Right lobe of liver (tissue), 6 donors: ENCODE data around the gene AATK. TPM values are rescaled to one million over a fixed set of nuclear protein-coding genes. Genes with fewer than 3 reads are reported as not detected.

Experiments
- ATAC-seq, 4 donors: fragments of 200-7000 bp; cut with Tn5 transposase; one replicate each; pipeline ENCODE4 v1.9.1; 2020; ENCODE audit warnings: mild to moderate bottlenecking in 4 of 4, moderate library complexity in 4 of 4
- DNase-seq, 3 donors: peaks; one replicate each; pipeline ENCODE4 v3.0.0-alpha.2; 2020
- H3K27ac ChIP-seq, 3 donors: fragments of 200-600 bp; one replicate each; pipeline ENCODE4 v1.8.0; 2022
- H3K27me3 ChIP-seq, 2 donors: fragments of 200-600 bp; one replicate each; pipeline ENCODE4 v1.8.0; 2022
- H3K36me3 ChIP-seq, 4 donors: fragments of 200-600 bp; sonication (generic) in 1 of 4; one replicate each; pipeline versions ENCODE4 v1.5.1 to v1.8.0; 2017 to 2022; ENCODE audit warnings: control low read depth in 1 of 4
- H3K4me1 ChIP-seq, 4 donors: fragments of 200-600 bp; sonication (generic) in 1 of 4; one replicate each; pipeline versions ENCODE4 v1.5.1 to v1.8.0; 2017 to 2022; ENCODE audit warnings: control low read depth in 1 of 4
- H3K4me3 ChIP-seq, 3 donors: fragments of 200-600 bp; one replicate each; pipeline ENCODE4 v1.8.0; 2022
- H3K9me3 ChIP-seq, 4 donors: fragments of 200-600 bp; sonication (generic) in 1 of 4; one replicate each; pipeline versions ENCODE4 v1.5.1 to v1.8.0; 2017 to 2022; ENCODE audit warnings: control low read depth in 1 of 4
- CTCF ChIP-seq, 4 donors: fragments of 200-600 bp in 3 of 4; fragments of 450-650 bp in 1 of 4; IDR thresholded peaks; one replicate each; pipeline versions ENCODE4 v1.5.1 to v1.8.0; 2016 to 2022; ENCODE audit warnings: antibody characterized with exemption in 4 of 4, mild to moderate bottlenecking in 2 of 4
- POLR2A ChIP-seq: fragments of 450-650 bp; IDR thresholded peaks from one replicate; pipeline ENCODE4 v1.6.1; 2017; ENCODE audit warnings: antibody characterized with exemption, mild to moderate bottlenecking
- WGBS: methylation state at CpG from one replicate; pipeline ENCODE4 v1.1.6; 2018; ENCODE audit warnings: low coverage, low lambda C conversion rate; ENCODE audit not compliant: insufficient coverage; ENCODE audit errors: missing lambda C conversion rate; 5-methylcytosine and 5-hydroxymethylcytosine counted together
- intact Hi-C, 2 donors: fragments of 100-400 bp; cut with DNase I; formaldehyde crosslinking; loops; one replicate each; pipeline versions ENCODE4 v1.11.2 to v1.14.1; 2022
- total RNA-seq, 6 experiments: library from RNA; depleted of rRNA in 2 of 6; stranded (reverse); fragments of >200 nt in 2 of 6; fragmentation: NEBNext Ultra II Directional in 3 of 6; extraction: Animal tissue kit (Norgen Biotek cat#: 25700) in 3 of 6; gene quantifications; one replicate each; pipeline versions ENCODE4 v1.1.0 to v1.2.4, GENCODE V29; 2016 to 2023
- donor health status: DM: no; HTN: yes; CAD: no.
- donor health status: DM: no; HTN: no; CAD: no.
- donor health status: DM: no; HTN: no; CAD: no.
- donor health status: DM: no; HTN: yes; CAD: no.
- donor health status: DM: no; HTN: yes; CAD: no.

The AATK gene
- total RNA-seq, 6 experiments from 2014 or later = 0.31 to 1.2 (median 0.86) TPM

DNA sequence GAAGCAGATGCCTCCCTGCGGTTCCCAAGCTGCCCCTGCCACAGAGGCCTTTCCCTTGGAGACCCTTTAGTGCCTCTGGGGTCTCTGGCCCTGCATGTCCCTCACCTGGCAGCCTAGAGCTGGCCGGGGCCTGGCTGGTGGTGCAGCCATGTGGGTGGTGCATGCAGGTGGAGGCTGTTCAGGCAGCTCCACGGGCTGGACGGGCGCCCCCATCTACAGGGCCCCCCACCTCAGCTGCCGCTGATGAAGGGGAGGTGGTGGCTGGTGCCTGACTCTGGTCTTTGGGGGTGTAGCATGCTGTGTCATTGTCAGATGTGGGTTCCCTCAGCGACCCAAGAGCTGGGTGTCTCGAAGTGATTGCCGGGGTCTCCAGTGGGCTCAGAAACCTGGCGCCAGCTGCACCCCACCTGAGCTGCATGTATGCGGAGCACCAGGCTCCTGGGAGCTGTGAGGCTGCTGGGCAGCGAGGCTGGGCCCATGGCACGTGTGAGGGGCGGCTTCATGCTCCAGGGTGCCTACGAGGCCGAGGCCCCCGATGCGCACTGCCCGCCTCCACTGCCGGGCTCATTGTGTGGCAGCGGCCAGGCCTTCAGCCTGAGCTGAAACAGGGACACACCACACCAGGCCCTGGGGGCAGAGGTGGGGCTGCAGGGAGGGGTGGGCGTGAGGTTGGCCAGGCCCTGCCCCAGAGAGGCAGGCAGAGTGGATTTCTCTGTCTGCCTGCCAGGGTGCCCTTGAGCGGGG is 74.1 kb downstream of the AATK start:
- no peaks in the 10 kb centered on the region for H3K9me3 ChIP-seq
- no peak for TF ChIP-seq CTCF (IDR thresholded peaks at IDR 0.05)
- TF ChIP-seq POLR2A = no peak
- no peak overlapping the region for H3K27ac ChIP-seq
- intact Hi-C loops = loop anchor here in 1 of 2 donors (10.0 kb wide), 1 partner anchor 67 kb away; no protein-coding TSS in a partner anchor
- no peaks in the 10 kb centered on the region for H3K27me3 ChIP-seq
- WGBS = 100% methylated on average over 1 of the region's 23 CpGs
- ATAC-seq (no peak), DNase-seq (no peak)
- H3K4me3 ChIP-seq = no peak overlapping the region
- peaks cover 0 to 21% (median 8%) of the 10 kb centered on the region in 4 donors for H3K36me3 ChIP-seq
- H3K4me1 ChIP-seq = peaks cover 0 to 24% (median 12%) of the 10 kb centered on the region in 4 donors

DNA sequence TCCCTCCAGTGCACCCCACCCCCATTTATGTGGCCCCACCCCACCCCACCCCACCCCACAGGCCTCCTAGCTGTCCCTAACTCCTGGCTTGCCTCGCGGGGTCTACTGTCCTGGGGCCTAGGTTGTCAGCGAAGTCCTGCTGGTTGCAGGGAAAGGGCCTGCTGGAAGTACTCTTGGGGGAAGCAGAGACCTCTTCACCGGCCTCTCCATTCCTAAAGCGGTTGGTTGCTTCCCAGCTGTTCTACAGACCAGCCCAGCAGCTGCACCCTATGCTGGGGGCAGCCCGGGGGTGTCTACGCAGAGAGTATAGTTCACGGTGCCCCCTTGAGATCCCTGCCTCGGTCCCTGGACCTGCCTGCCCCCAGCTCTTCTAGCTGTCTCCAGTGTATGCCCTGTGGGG is 74.9 kb downstream of the AATK start:
- no peak overlapping the region for H3K4me3 ChIP-seq
- ATAC-seq (no peak), DNase-seq (no peak)
- TF ChIP-seq POLR2A = no peak
- TF ChIP-seq CTCF (IDR thresholded peaks at IDR 0.05) = no peak
- intact Hi-C loops = loop anchor here in 1 of 2 donors (10.0 kb wide), 1 partner anchor 66 kb away; no protein-coding TSS in a partner anchor
- peaks cover 0 to 29% (median 12%) of the 10 kb centered on the region in 4 donors for H3K36me3 ChIP-seq
- 90% methylated on average over 4 of the region's 9 CpGs for WGBS
- H3K27me3 ChIP-seq = no peaks in the 10 kb centered on the region
- H3K4me1 ChIP-seq = peaks cover 0 to 21% (median 9%) of the 10 kb centered on the region in 4 donors
- no peak overlapping the region for H3K27ac ChIP-seq
- H3K9me3 ChIP-seq = no peaks in the 10 kb centered on the region

DNA sequence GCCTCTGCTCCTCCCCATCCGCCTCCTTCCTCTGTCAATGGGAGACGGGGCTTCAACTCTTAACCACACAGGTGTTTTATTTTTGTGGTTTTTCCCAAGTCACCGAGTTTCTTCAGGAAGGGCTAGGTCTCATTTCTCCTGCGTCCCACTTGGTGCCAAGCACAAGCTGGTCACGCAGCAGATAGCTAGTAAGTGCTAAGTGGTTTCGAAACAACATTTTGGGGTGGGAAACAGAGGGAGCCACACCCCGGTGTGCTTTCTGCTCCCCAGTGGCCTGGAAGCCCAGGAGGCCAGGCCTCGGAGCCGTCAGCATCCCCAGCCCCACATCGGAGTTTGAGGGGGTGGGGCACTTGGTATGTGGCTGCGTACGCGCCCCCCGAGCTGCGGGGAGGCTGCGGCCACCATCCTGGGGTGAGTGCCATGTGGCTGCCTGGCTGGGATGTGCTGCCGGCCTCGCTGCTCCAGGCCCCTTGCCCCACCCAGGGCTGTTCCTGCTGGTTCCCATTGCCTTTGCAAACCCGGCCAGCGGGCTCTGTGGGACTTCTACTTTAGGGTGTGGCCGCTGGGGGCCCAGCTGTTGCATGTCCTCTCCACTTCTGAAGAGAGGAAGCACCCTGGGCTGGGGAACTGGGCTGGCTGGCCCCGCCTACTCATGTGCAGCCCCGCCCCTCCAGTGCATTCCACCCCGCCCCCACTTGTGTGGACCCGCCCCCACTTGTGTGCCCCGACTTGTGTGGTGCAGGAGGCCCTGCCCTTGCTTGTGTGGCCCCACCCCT is 75.5 kb downstream of the AATK start:
- no peaks in the 10 kb centered on the region for H3K9me3 ChIP-seq
- 88% methylated on average over 8 of the region's 26 CpGs for WGBS
- intact Hi-C loops = loop anchor here in 1 of 2 donors (10.0 kb wide), 1 partner anchor 66 kb away; no protein-coding TSS in a partner anchor
- no peak for TF ChIP-seq CTCF (IDR thresholded peaks at IDR 0.05)
- TF ChIP-seq POLR2A = no peak
- peak in 1 of 3 donors; percentile 56 for DNase-seq
- peak; percentile 14 to 26 (median 20) for ATAC-seq
- peaks cover 0 to 32% (median 15%) of the 10 kb centered on the region in 4 donors for H3K36me3 ChIP-seq
- no peak overlapping the region for H3K4me3 ChIP-seq
- H3K27me3 ChIP-seq = no peaks in the 10 kb centered on the region
- H3K4me1 ChIP-seq = peaks cover 0 to 15% (median 6%) of the 10 kb centered on the region in 4 donors
- no peak overlapping the region for H3K27ac ChIP-seq

- DNase-seq (no peak), ATAC-seq (no peak)
- Histone ChIP-seq H3K4me1 (peaks cover 0 to 32% (median 19%) of the 10 kb centered on the region in 4 donors), H3K4me3 (no peak overlapping the region), H3K27ac (no peak overlapping the region), H3K36me3 (peaks cover 0 to 38% (median 19%) of the 10 kb centered on the region in 4 donors), H3K27me3 (no peaks in the 10 kb centered on the region), H3K9me3 (no peaks in the 10 kb centered on the region)
- WGBS = 50% methylated on average over 2 of the region's 32 CpGs
- no peak for TF ChIP-seq POLR2A
- TF ChIP-seq CTCF (IDR thresholded peaks at IDR 0.05) = no peak
- intact Hi-C loops = no loop called here
Observed at GRCh38 chr17:81086789-81087551, 79.1 kb downstream of the AATK start.
